ENCODE measurements around the gene GPR183.

GRCh38 chr13:99296398-99296797, 10.8 kb downstream of the GPR183 start:
- TF ChIP-seq, protein P1, sequence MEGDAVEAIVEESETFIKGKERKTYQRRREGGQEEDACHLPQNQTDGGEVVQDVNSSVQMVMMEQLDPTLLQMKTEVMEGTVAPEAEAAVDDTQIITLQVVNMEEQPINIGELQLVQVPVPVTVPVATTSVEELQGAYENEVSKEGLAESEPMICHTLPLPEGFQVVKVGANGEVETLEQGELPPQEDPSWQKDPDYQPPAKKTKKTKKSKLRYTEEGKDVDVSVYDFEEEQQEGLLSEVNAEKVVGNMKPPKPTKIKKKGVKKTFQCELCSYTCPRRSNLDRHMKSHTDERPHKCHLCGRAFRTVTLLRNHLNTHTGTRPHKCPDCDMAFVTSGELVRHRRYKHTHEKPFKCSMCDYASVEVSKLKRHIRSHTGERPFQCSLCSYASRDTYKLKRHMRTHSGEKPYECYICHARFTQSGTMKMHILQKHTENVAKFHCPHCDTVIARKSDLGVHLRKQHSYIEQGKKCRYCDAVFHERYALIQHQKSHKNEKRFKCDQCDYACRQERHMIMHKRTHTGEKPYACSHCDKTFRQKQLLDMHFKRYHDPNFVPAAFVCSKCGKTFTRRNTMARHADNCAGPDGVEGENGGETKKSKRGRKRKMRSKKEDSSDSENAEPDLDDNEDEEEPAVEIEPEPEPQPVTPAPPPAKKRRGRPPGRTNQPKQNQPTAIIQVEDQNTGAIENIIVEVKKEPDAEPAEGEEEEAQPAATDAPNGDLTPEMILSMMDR (IDR thresholded peaks at IDR 0.05) = no peak
- TF ChIP-seq SIN3A (IDR thresholded peaks at IDR 0.05; ENCODE audit: borderline replicate concordance, insufficient read depth, low read depth, low read length) = no peak

All from Panc1 (cell line).